ENCODE results near the gene FRZB.

DNA sequence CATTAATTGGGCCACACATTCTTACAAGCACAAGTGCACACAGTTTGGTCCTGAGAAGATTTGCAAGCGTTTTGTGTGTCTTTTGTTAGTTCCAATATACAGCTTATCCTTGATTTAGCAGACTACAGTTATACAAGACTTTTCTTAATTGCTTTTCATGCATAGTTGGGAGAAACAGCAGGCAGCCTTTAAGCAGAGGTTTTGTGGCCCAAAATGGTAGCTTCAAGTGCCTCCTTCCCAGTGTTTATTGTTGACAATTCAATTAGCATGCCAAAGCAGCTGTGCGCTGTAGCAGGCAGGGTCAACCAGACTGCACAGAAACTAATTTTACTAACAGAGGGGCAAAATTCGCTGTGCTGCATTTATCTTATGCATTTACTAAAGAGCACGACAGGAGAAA, 47.5 kb downstream of the FRZB start:
- TF ChIP-seq, protein P1, sequence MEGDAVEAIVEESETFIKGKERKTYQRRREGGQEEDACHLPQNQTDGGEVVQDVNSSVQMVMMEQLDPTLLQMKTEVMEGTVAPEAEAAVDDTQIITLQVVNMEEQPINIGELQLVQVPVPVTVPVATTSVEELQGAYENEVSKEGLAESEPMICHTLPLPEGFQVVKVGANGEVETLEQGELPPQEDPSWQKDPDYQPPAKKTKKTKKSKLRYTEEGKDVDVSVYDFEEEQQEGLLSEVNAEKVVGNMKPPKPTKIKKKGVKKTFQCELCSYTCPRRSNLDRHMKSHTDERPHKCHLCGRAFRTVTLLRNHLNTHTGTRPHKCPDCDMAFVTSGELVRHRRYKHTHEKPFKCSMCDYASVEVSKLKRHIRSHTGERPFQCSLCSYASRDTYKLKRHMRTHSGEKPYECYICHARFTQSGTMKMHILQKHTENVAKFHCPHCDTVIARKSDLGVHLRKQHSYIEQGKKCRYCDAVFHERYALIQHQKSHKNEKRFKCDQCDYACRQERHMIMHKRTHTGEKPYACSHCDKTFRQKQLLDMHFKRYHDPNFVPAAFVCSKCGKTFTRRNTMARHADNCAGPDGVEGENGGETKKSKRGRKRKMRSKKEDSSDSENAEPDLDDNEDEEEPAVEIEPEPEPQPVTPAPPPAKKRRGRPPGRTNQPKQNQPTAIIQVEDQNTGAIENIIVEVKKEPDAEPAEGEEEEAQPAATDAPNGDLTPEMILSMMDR (IDR thresholded peaks at IDR 0.05; ENCODE audit: low read length): no peak
- TF ChIP-seq EZH2 (IDR thresholded peaks at IDR 0.05; ENCODE audit: borderline replicate concordance, low read length): no peak

Data from OCI-LY1 (cell line).